Fibroblast of the aortic adventitia (primary cell): ENCODE results near the gene IL3. TPM values are rescaled to one million over a fixed set of nuclear protein-coding genes. Genes with fewer than 3 reads are reported as not detected.
"Not testable (repeated sequence)": the region's sequence is repeated elsewhere in the genome, so short reads cannot be mapped to it uniquely, and the experiment has no call there.

Experiments
- DNase-seq: peaks from one replicate; pipeline ENCODE4 v3.0.0-alpha.2; 2010; ENCODE audit warnings: low read depth
- H3K4me3 ChIP-seq: 2 replicates; pipeline ENCODE4 v1.5.1; 2011; ENCODE audit warnings: low read depth, mild to moderate bottlenecking, control low read depth, low read length, moderate library complexity
- CTCF ChIP-seq: IDR thresholded peaks from 2 replicates; pipeline ENCODE4 v1.5.1; 2011; ENCODE audit warnings: mild to moderate bottlenecking, low read length, control low read depth, inconsistent platforms; ENCODE audit not compliant: insufficient read depth
- total RNA-seq: library from RNA; depleted of rRNA; stranded (reverse); fragments of >200 nt; gene quantifications from 2 replicates; pipeline ENCODE4 v1.2.3, GENCODE V29; 2012; ENCODE audit warnings: low replicate concordance

Gene IL3
- total RNA-seq, 1 donor = not detected

- TF ChIP-seq CTCF = no peak
- no peak for DNase-seq
- no peak overlapping the region for H3K4me3 ChIP-seq
These were observed 41.7 kb downstream of the IL3 start for GRCh38 chr5:132102101-132102701.

- no peak for DNase-seq
- TF ChIP-seq CTCF = no peak
- no peak overlapping the region for H3K4me3 ChIP-seq
These were observed 42.5 kb downstream of the IL3 start for GRCh38 chr5:132102944-132103331.

GRCh38 chr5:132103332-132103951 is 43.0 kb downstream of the IL3 start:
- TF ChIP-seq CTCF = peak; percentile 23
- no peak overlapping the region for H3K4me3 ChIP-seq
- DNase-seq = peak; percentile 94

GRCh38 chr5:132103969-132104391 is 43.5 kb downstream of the IL3 start:
- TF ChIP-seq CTCF = no peak
- H3K4me3 ChIP-seq = no peak overlapping the region
- no peak for DNase-seq

GRCh38 chr5:132104556-132104955 is 44.1 kb downstream of the IL3 start:
- TF ChIP-seq CTCF = no peak
- no peak overlapping the region for H3K4me3 ChIP-seq
- DNase-seq = peak; percentile 68

- no peak overlapping the region for H3K4me3 ChIP-seq
- no peak for TF ChIP-seq CTCF
- DNase-seq = no peak
These were observed 45.2 kb downstream of the IL3 start for GRCh38 chr5:132105688-132106087.

- not testable (repeated sequence) for DNase-seq, H3K4me3 ChIP-seq
These were observed 48.0 kb downstream of the IL3 start for GRCh38 chr5:132108495-132108894.

GRCh38 chr5:132108957-132109356 is 48.5 kb downstream of the IL3 start:
- DNase-seq, H3K4me3 ChIP-seq: not testable (repeated sequence)
